GM18870 (cell line): ENCODE data around the gene NCKAP5.
A peak's percentile ranks its signal among the peaks of the same experiment; 100 is the strongest.
"Not testable (repeated sequence)": the region's sequence is repeated elsewhere in the genome, so short reads cannot be mapped to it uniquely, and the experiment has no call there.

ENCODE experiments used
- ATAC-seq: cut with Tn5 transposase; IDR thresholded peaks from one replicate; pipeline ENCODE4 v1.9.1; 2021; ENCODE audit warnings: moderate library complexity; ENCODE audit not compliant: unreplicated experiment

NCKAP5 gene

DNA sequence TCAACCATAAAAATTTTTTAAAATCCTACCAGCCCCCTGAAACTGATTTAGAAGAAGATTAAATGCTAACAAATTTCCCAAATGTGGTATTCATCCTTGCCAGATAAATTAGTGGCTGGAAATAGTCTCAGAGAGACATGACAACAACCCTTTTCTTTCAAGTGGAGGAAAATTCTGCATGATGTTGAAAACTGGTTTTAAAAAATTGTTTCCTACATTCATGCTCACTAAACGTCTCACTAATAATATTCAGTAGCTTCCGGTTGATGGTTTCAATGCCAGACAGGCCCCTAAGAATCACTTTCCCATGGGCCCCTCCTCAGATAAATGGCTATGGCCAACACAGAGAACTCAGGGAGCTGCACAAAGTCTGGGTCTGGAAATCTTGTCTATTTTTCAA lies 43.2 kb downstream of the NCKAP5 start:
- no peak for ATAC-seq

DNA sequence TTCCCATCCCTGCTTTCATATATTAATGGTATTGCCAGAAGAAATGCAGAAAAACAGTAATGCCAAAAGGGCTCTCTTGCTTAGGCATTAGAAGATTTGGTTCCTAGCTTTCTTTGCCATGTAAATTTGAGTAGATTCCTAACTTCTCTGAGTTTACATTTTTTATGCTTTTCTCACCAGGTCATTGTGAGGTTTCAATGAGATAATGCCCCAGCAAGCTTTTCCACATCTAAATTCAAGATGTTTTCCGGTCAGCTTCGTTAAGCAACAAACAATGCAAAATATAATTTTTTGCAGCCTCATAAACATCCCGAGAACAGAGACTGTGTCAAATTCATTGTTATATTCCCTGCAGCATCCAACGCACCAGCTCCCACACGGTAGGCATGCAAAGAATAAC lies 44.9 kb downstream of the NCKAP5 start:
- ATAC-seq, result no peak

DNA sequence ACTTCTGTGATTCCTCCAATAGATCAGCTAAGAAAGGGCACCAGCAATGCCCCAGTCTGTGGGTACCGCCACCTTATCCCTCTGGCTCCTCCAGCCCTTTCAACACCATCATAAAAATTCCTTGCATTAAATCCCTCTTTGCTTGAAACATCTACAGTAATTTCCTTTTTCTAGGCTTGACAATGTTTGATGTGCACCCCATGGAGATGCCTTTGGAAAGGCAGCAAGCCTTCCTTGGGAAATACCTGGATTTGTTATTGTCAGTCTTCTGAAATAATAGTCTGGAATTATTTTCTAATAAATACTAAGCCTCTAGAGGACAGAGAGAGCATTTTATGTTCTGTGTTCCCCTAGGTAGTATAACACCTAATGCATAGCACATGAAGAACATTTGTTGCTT lies 46.1 kb downstream of the NCKAP5 start:
- ATAC-seq, result no peak

DNA sequence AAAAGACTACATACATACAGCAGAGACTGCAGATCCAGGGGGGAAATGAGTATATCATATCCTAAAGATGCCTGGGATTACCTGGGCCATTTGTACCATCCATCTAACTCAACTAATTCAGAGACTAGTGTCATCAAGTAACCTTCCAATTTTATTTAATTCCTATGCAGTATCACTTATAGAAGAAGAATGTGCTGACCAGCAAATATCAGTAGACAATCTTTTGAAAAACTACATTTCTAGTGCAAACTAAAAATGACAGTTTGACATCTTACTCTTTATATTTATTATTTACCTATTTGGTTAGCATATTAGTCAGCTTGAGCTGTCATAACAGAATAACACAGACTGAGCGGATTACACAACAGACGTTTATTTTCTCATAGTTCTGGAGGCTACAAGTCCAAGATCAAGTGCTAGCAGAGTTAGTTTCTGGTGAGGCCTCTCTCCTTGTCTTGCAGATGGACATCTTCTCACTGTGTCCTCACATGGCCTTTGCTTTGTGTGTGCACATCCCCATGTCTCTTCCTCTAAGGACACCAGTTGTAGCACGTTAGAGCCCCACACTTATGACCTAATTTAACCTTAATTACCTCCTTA lies 47.0 kb downstream of the NCKAP5 start:
- no peak for ATAC-seq

DNA sequence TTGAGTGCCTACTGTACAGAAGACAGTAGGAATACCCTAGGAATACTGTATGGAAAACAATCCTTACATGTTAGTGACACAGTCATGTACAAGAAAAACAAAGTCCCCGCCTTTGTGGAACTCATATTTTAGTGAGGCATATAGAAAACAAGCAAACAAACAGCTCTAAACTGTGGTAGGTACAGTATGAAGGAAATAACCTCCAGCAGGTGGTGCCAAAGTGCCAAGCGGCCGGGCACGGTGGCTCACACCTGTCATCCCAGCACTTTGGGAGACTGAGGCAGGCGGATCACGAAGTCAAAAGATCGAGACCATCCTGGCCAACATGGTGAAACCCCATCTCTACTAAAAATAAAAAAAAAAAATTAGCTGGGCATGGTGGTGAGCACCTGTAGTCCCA lies 48.6 kb downstream of the NCKAP5 start:
- ATAC-seq, result not testable (repeated sequence)

DNA sequence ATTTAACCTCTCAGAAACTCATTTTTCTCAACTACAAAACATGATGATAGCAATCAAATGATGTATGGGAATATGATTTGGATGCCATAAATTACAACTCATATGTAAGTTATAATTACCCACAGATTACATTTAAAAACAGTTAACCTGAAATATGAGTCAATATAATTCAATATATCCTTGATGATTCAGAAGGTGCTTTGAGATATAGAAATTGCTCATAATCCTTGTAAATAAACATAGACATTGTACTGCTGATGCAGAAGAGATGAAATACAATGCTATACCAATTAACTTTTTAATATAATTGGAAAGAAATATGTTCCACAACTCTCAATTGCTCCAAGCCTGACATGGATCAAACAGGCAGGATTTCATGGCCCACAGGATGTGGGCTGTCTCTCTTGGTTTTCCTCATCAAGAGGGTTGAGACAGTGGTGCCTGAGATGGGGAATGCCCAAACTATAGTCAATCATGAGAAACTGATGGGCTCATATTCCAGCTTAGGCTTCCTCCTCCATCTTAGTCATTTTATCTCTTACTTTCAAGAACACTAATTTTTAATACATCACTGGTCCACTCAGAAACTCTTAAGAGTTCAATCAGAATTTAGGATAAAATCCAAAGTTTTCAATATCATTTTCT lies 49.4 kb downstream of the NCKAP5 start:
- no peak for ATAC-seq

DNA sequence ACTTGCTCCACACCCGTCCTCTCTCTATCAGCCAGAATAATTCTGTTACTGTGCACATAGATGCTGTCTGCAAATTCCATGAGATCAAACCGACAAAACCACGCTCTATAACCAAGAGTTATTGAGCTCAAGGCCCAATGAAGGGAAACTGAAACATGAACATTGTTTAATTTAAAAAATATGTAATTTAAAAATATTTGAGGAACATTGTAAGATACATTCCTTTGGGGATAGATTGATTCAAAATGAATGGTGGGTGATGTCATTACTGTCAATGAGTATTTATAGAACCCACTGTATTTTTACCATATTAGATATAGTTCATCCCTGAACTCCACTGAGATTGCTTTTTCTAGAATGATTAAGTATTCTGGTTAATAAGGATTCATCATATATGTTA lies 50.4 kb downstream of the NCKAP5 start:
- no peak for ATAC-seq

DNA sequence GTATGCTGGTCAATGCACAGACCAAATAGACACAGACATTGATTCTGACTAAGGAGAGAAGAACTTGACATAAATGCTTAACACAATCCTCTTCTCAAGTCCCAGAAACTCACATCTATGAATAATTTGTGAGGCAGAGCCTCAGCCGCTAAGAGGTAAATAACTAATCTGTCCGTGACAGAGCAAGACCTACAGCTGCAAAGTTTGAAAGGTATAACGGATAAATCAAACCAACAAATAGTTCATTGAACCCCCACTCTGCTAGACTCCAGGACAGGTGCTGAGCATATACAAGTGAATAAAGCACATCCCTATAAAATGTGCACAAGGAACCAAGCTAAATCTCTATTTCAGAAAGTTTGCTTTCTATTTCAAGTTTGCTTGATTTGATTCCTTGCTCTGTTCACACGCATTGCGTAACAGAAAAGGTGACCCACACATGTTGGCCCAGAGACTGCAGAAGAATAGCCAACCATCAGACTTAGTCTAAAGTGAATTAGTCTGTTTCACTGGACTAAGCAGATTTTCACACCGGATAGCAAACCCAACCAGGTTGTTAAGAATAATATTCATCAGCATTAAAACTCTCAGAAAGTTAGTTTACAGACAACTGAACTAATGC lies 51.7 kb downstream of the NCKAP5 start:
- ATAC-seq, result no peak

DNA sequence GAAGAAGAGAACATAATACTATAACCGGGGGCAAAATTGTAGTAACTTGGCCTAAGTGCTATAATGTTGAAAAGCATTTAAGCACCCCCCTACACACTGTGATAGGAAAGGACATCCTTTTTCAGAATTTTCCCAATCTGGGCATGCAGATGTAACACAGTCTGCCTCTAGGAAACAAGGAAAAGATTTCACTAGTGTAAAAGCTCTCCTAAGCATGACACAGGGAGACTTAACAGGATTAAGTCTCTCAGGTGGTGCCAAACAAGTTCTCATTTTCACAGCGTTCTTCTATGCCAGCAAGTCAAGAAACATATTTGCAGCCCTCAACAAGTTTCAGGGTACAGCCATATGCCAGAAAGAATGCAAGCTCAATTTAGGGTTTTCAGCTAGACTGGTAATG lies 53.0 kb downstream of the NCKAP5 start:
- ATAC-seq, result no peak

DNA sequence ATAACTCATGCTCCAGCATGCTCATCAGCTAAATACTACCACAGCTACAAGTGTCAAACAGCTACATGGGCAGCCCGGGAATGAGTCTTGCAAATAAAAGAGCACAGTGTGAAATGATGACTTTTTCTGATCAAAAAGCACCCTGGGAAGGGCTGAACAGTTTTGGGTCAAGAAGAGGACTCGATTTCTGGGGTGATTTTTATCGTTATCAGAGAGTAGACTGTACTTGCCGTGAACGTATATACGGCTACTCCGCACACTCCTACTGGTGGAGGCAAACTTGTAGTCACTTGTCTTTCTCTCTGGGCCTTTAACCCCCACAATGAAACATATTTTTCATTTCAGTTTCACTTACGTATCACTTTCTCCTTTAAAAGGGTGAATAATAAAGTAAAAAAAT lies 54.4 kb downstream of the NCKAP5 start:
- ATAC-seq, result no peak

DNA sequence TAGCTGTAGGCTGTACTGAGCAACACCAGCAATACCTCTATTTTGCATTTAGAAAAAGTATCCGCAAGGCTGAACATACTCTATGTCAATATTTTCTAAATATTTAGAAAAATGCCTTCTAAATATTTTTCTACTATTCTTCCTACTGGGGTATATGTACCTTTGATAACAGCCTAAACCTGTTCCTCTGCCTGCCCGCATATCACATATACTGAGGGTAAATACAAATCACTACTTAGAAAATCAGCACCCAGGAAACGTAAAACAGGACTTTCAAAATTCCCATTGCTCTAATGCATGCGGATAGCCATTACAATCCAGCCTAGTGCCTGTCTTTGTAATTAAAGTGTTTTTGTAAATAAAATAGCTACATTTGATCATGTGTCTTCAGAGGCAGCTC lies 56.1 kb downstream of the NCKAP5 start:
- ATAC-seq, result no peak

DNA sequence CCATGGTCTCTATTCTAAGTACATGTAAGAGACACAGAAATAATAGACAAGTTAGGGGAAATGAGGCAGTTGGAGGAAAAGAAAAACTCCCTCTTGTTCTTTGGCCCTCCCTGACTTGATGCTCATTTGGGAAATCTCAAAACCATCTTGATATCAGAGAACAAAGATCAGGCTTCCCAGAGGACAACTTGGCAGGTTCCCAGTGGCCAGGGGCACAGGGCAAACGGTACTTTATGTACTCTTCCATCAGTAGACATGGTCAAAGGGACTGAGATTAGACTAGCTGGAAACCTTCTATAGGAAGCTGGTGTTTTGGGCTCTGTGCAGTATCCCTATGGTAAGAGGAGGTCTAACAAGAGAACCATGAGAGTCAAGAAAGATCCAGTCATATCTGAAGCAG lies 56.6 kb downstream of the NCKAP5 start:
- ATAC-seq, result no peak

DNA sequence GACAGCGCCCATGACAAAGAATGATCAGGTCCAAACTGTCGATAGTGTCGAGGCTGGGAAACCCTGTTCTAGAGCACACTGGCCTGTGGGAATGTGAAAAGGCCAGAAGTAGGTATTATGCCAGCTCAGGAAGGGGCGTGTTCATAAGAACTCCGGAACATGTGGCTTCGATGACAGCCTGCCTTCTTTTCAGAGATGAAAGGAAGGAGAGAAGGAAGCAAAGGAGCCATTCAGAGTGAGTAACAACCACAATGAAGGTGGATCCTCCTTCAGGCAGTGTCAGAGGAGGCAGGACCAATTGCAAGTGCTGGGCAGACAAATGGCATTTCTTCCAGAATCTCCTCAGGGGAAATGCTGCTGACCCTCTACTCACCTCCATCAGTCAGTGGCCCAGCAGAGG lies 58.5 kb downstream of the NCKAP5 start:
- ATAC-seq, result no peak

DNA sequence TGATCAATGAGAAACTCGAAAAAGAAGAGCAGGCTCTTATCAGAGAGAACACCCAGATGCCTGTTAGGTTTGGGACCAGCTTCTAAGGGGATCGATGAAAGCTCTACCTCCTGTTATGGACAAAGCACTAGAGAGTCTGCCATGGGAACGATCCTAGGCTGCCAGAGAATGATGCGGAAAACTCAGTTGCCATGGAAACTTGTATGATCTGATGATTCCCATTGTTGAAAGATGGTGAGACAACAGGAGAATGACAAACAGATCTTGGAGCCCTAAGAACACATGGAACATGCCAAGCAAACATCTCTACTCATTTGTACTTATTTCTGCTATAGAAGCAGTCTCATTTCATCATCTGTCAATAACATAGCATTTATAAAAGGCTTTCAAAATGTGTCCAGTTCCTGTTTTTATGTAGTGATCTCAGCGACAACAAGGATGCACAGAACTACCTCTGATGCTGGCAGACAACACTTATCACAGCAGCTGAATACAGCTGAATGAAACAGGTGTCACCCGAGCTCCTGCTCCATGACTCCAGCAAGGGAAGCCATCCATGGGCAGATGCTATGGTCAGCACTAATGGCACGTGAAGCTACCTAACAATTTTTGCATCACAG lies 59.6 kb downstream of the NCKAP5 start:
- no peak for ATAC-seq

DNA sequence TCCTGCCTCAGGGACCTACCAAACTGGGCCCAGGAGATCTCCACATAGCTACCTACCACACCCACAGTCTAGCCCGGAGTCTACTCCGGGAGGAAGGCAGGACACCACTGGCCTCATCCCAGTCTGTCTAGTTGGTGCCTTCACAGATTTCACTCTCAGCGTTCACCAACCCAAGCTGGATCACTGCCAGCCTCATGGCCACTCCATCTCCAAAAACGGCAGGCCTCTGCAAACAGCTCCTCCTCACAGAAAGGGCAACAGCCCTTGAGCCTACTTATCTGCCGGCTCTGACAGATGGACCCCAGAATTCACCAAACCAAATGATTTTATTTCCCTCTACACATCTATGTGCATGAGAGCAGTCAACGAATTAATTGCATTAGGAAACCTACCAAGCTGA lies 61.3 kb downstream of the NCKAP5 start:
- ATAC-seq, result no peak

DNA sequence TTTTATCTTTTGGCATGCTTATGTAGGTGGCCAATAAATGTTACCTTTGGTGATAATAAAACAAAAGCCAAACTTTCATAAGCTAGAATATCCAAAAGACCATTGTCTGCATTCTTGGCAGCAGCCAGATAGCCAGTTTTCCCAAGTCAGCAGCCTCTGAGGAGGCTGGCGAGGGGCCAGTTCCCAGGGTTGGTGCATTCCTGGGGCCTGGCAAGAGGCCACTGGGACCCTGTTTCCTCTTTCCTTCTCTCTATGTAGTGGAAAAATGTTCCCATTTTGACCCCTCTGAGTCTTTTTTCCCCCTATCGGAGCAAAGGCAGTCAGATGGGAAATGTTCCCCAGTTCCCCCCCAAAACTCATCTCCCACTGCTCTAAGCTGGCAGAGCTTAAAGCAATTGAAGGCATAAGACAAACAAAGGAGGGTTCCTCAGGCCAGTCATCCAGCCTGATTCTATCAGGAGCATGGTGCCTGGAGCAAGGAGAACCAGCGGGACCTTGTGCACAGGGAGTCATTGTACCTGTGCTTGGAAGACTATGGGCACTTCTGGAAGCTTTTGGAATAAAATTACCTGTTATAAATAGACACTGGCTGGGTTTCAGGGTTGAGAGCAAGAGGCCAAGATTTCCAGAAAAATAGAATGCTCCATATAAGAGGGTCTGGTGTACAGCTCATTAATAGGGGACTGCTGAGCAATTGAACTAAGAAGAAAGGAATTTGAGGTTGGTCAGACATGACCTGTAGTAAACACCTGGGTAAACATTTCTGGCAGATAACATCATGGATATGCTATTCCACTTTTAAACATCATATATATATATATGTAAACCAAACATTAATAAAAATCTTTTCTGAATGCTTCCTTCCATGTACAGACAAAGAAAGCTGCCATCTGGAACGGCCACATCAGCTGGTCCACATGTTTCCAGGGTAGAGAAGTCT lies 63.4 kb downstream of the NCKAP5 start:
- ATAC-seq, result no peak

DNA sequence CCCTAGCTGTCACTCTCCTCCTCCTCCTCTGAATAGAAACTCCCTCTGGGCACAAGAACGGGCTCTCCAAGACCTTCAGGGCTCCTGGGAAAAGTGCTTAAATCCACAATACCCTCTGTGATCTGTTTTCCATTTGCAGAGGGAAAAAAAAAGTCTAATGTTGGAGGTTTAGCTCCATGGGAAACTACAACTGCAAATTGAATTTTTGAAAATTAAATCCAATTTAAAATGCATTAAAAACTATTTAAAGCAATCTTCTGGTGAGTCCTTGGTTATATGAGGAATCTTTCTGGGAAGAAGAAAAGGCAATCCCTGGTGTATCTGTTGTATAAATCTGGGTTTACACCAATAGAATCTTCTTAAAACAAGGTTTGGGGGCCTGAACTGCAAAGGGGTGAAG lies 64.3 kb downstream of the NCKAP5 start:
- ATAC-seq, result no peak

DNA sequence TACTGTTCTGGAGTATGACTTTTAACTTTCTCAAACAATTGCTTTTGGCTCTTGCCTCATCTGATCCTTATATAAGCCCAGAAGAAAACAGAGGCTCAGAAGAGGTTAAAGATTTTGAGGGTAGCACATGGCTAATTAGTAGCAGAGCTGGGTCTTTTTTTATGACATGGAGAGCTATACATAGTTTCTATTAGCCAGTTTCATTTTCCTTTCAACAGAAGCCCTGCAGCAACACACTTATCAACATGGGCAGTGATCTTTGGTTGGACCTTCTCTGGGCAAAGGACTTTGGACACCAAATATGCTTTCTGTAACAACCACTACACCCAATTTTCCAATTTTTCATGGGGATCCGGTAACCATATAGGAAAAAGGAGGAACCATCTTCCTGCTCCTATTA lies 64.9 kb downstream of the NCKAP5 start:
- ATAC-seq, result peak; percentile 76

DNA sequence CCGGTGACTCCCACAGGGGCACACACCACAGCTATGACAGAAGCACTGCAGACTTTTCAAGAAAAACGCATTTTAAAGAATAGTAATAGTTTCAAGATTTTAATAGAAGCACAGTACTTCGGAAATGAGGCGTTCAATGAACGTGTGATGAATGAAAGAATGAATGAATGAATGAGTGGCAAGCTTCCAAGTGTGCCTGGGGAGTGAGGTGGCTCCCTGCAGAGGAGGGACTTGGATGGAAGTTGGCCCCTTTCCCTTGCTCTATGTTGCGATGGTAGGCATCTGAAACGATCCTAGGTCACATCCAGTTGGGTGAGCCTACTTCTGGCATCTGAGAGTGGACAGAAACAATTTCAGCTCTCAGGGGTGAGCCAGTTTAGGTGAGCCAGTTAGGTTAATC lies 65.6 kb downstream of the NCKAP5 start:
- no peak for ATAC-seq

DNA sequence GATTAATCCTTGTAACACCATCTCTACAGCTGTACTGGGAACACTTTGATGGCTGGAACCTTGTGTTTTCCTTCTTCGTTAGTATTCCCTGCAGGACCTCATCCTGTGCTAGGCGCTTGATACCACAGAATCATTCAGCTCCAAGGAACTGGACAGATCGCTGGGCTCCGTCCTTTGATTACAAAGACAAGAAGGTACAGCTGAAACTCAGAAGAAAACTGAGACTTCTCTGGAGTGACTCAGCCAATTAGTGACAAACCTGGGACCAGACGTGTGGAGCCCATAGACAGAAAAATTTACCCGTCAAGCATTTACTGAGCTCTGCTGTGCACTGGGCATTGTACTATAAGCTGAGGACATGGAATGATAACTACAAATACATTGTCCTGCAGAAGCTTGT lies 67.3 kb downstream of the NCKAP5 start:
- ATAC-seq, result no peak
